AG09319 (cell line): ENCODE measurements around the gene SATB1.
A peak's percentile ranks its signal among the peaks of the same experiment; 100 is the strongest.

ENCODE experiments used
- DNase-seq: peaks from one replicate; pipeline ENCODE4 v3.0.0-alpha.2; 2010; ENCODE audit warnings: low read depth; ENCODE audit errors: extremely low read depth
- TF ChIP-seq, protein P1 (sequence below): IDR thresholded peaks from 2 replicates; pipeline ENCODE4 v1.5.1; 2011; ENCODE audit warnings: low read depth, mild to moderate bottlenecking, inconsistent platforms, low read length, moderate library complexity

SATB1 gene

DNA sequence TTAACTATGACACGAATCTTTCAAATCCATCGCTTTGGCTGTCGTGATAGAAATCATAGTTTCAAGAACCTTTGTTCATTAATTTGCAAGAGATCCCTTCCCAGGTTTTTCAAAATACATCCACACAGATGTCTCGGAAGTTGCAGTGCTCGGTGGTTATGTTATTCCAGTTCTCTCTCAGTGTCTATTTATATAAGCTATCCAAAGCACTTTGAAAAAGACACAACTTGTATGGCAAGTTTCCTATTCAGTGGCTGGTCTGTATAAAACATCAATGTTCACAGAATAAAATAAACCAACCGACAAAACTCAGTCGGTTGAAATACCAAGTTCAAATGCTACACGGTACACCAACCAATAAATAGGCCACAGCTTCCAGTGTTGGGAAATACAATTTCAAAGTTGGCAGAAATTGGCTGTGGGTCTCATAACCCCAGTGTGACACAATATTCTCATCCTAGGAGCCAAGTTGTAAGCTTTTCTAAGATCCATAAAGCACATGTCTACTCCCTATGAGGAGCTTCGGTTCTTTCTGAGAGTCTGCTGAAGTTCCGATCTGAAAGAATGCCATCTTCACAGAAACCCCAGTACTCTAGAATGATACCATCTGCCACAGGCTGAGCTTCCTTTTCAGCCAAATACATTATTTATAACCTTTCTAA is 23.7 kb downstream of the SATB1 start:
- no peak for DNase-seq
- TF ChIP-seq, protein P1, sequence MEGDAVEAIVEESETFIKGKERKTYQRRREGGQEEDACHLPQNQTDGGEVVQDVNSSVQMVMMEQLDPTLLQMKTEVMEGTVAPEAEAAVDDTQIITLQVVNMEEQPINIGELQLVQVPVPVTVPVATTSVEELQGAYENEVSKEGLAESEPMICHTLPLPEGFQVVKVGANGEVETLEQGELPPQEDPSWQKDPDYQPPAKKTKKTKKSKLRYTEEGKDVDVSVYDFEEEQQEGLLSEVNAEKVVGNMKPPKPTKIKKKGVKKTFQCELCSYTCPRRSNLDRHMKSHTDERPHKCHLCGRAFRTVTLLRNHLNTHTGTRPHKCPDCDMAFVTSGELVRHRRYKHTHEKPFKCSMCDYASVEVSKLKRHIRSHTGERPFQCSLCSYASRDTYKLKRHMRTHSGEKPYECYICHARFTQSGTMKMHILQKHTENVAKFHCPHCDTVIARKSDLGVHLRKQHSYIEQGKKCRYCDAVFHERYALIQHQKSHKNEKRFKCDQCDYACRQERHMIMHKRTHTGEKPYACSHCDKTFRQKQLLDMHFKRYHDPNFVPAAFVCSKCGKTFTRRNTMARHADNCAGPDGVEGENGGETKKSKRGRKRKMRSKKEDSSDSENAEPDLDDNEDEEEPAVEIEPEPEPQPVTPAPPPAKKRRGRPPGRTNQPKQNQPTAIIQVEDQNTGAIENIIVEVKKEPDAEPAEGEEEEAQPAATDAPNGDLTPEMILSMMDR = no peak

DNA sequence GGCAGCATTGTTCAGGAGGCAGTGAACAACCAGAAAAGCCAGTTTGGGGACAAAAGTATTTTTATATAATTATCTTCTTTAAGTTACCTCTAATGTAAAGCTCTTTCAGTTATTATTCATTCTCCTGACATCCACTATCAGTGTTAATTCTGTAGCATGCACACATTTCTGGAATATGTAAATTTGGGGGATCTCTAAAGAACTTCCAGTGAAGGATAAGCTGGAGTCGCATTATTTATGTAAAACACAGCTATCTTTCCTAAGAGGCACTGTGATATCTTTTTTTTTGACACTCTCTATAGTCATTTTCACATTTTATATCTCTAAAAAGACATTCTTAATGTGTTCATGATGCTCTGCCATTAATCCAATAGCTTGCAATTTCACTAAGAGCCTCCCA is 26.7 kb downstream of the SATB1 start:
- TF ChIP-seq, protein P1 = no peak
- DNase-seq = no peak

DNA sequence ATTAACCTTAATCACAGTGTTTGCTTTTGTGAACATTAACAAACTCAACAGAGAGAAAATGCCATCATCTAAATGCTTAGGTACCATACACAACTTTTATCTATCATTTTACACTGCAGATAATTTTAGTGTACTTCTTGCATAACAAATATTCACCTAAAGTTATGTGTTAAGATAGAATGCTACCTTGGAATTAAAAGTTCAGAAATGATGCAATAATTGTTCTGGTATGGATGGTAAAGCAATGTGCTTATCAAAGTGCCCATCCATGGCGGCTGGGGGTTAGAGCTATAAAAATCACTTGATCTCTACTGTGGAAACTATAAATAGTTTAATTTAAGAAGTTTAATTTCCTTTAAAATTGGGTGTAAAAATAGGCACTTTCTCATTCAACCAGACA is 28.7 kb downstream of the SATB1 start:
- TF ChIP-seq, protein P1 = no peak

DNA sequence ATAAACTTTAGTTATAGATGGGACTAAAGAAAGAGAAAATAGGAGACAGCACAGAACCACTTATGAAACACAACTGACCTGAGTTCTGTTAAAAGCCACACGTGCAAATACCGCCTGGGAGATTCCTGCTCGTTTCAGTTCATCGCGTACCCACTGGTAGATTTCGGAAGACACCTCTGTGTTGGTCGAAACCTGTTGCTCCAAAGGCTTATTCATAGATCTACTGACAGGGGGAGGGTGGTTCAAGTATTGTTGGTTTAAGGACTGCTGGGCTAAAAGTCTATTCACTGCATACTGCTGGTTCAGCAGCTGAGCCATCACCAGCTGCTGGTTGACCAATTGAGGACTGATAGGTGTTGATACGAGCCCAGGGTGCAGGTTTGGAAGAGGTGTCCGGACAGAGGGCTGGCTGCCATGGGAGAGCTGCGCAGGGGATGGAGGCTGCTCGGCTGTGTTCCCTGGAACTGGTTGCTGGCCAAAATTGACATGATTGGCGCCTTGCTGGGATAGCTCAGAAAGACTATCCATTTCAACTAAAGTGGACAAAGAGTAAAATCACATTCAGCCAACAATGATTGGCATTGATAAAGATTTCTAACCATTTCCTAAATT is 30.6 kb downstream of the SATB1 start:
- TF ChIP-seq, protein P1 = no peak
- no peak for DNase-seq

More for the DNA sequence above, 28.7 kb downstream of the SATB1 start:
- no peak for DNase-seq

DNA sequence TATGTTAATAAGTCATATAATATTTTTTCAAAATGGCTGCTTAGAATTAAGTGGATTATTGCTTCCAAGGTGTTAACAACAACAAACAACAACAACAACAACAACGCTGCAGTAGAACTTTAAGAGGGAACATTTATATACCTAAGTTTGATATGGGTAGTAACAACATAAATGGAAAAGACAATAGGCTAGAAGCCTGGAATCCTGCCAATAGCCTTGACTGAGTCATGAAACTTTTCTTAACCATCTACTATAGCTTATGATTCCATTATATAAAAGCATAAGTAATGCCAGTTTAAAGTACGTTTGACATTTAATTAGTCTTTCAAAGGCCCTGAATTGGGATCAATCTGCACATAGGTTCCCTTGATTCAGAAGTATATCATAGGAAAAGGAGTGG is 31.2 kb downstream of the SATB1 start:
- no peak for DNase-seq
- TF ChIP-seq, protein P1 = no peak

DNA sequence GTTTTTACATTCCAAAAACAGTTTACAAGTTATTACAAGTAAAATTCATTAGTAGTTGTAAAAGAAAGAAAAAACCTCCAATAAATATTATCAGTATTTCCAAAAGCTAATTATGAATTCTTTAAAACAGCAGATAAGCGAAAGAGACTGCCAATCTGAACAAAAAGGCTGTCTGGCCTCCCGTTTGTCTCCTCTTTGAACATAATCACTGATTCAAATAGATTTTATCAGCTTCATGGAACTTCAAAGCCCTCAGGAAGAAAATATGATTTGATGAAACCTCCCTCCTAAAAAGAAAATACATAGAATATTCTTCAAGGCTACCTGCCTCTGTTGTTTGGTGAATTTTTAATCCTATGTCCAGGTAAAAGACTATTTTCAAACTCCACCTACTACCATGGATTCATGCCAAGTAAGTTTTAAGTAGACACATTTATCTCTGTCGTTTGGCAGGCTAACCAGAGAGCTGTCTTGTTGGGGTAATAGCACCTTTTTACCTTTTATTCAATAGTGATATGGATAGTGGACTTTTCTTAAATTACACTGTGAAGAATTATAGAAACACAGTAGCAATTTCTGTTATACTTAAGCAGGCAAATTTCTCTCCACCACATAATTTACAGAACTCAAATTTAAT is 35.0 kb downstream of the SATB1 start:
- no peak for DNase-seq
- TF ChIP-seq, protein P1 = no peak

DNA sequence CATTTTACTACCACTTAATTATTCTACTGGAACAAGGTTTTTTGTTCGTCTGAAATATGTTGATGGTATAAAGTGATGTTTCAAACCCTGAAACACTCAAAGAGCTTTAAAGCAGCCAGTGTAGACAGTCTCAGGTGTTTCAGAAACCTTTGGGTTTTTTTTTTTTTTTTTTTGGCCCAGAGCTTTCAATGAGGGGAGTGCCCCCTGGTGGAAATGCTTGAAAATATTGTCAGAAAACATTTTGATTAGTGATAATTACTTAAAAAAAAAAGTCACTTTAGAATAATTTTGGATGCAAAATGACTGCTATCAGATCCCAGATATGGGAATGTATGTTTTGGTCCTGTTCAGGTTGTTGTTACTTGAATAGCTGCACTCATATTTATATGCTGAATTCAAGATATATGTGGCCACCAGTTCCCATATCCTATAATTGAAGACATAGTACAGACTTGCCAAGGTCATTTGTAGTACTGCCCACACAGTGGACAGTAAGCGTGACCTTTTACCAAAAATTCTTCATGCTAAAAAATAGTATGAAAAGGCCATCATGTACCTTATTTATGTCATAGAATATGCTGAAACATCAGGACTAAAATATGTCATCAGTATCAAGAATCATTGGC is 35.9 kb downstream of the SATB1 start:
- TF ChIP-seq, protein P1 = peak; percentile 57
- no peak for DNase-seq
